ENCODE results near the gene TTC7B.

Gene TTC7B

GRCh38 chr14:90692826-90693225 is 123.4 kb downstream of the TTC7B start:
- H3K27me3 ChIP-seq (ENCODE audit: insufficient read depth, poor library complexity, severe bottlenecking): no peaks in the 10 kb centered on the region
- no peak for DNase-seq (ENCODE audit: low read depth in 1 of 2, low spot score in 1 of 2)
- H3K4me3 ChIP-seq (replicated peaks; ENCODE audit: insufficient read depth, low read length): no peak overlapping the region
- H3K27ac ChIP-seq (replicated peaks): no peak overlapping the region
- TF ChIP-seq SPI1 (IDR thresholded peaks at IDR 0.05; ENCODE audit: borderline replicate concordance, low read depth) (no peak), REST (IDR thresholded peaks at IDR 0.05; ENCODE audit: insufficient replicate concordance, low read depth) (no peak), GABPA (IDR thresholded peaks at IDR 0.05; ENCODE audit: low read depth) (no peak), CTCF (IDR thresholded peaks at IDR 0.05; ENCODE audit: insufficient read depth, low read length) (no peak), POLR2AphosphoS5 (IDR thresholded peaks at IDR 0.05; ENCODE audit: low read depth) (no peak)

- no peak overlapping the region for H3K4me3 ChIP-seq (replicated peaks; ENCODE audit: insufficient read depth, low read length)
- no peak for TF ChIP-seq SPI1 (IDR thresholded peaks at IDR 0.05; ENCODE audit: borderline replicate concordance, low read depth)
- TF ChIP-seq REST (IDR thresholded peaks at IDR 0.05; ENCODE audit: insufficient replicate concordance, low read depth): no peak
- TF ChIP-seq GABPA (IDR thresholded peaks at IDR 0.05; ENCODE audit: low read depth): no peak
- TF ChIP-seq CTCF (IDR thresholded peaks at IDR 0.05; ENCODE audit: insufficient read depth, low read length): no peak
- DNase-seq (ENCODE audit: low read depth in 1 of 2, low spot score in 1 of 2): no peak
- no peaks in the 10 kb centered on the region for H3K27me3 ChIP-seq (ENCODE audit: insufficient read depth, poor library complexity, severe bottlenecking)
- no peak overlapping the region for H3K27ac ChIP-seq (replicated peaks)
Observed at GRCh38 chr14:90692061-90692460, 124.2 kb downstream of the TTC7B start.

- no peak for DNase-seq (ENCODE audit: low read depth in 1 of 2, low spot score in 1 of 2)
- Histone ChIP-seq H3K27me3 (ENCODE audit: insufficient read depth, poor library complexity, severe bottlenecking) (no peaks in the 10 kb centered on the region), H3K4me3 (replicated peaks; ENCODE audit: insufficient read depth, low read length) (no peak overlapping the region), H3K27ac (replicated peaks) (no peak overlapping the region)
- TF ChIP-seq GABPA (IDR thresholded peaks at IDR 0.05; ENCODE audit: low read depth) (no peak), REST (IDR thresholded peaks at IDR 0.05; ENCODE audit: insufficient replicate concordance, low read depth) (no peak), POLR2AphosphoS5 (IDR thresholded peaks at IDR 0.05; ENCODE audit: low read depth) (no peak), CTCF (IDR thresholded peaks at IDR 0.05; ENCODE audit: insufficient read depth, low read length) (no peak), SPI1 (IDR thresholded peaks at IDR 0.05; ENCODE audit: borderline replicate concordance, low read depth) (no peak)
Observed at GRCh38 chr14:90691627-90692026, 124.6 kb downstream of the TTC7B start.

All from HL-60 (cell line).